MM.1S (cell line): Measurements from ENCODE around the gene BABAM1.

Experiments
- DNase-seq: peaks from one replicate; pipeline ENCODE4 v3.0.0-alpha.2; 2015
- H2AFZ ChIP-seq: fragments of 300-600 bp; sonication (generic); 2 replicates; pipeline ENCODE4 v1.6.0; 2016; ENCODE audit warnings: antibody characterized with exemption, low read length
- H3F3A ChIP-seq: fragments of 300-600 bp; sonication (generic); 2 replicates; pipeline ENCODE4 v1.6.1; 2016; ENCODE audit warnings: mild to moderate bottlenecking, antibody characterized with exemption, low read length, moderate library complexity, mixed read lengths; ENCODE audit not compliant: insufficient read depth
- H3K27ac ChIP-seq: fragments of 300-600 bp; sonication (generic); 2 replicates; pipeline ENCODE4 v1.5.1; 2016; ENCODE audit warnings: mild to moderate bottlenecking, low read length
- H3K27me3 ChIP-seq: fragments of 300-600 bp; sonication (generic); replicated peaks from 2 replicates; pipeline ENCODE4 v1.6.0; 2016; ENCODE audit warnings: low read length; ENCODE audit not compliant: insufficient read depth
- H3K36me3 ChIP-seq: fragments of 300-600 bp; sonication (generic); replicated peaks from 2 replicates; pipeline ENCODE4 v1.6.1; 2016; ENCODE audit warnings: mild to moderate bottlenecking, low read length, mixed read lengths; ENCODE audit not compliant: insufficient read depth
- H3K4me1 ChIP-seq: fragments of 300-600 bp; sonication (generic); 2 replicates; pipeline ENCODE4 v1.6.1; 2016; ENCODE audit warnings: low read length, mixed read lengths
- H3K4me2 ChIP-seq: fragments of 300-600 bp; sonication (generic); 2 replicates; pipeline ENCODE4 v1.6.0; 2016; ENCODE audit warnings: low read depth, low read length
- H3K4me3 ChIP-seq: fragments of 300-600 bp; sonication (generic); 2 replicates; pipeline ENCODE4 v1.5.1; 2016; ENCODE audit warnings: low read length, mixed read lengths
- H3K79me2 ChIP-seq: fragments of 300-600 bp; sonication (generic); 2 replicates; pipeline ENCODE4 v1.6.1; 2016; ENCODE audit warnings: mixed run types, low read length, mixed read lengths
- H3K9ac ChIP-seq: fragments of 300-600 bp; sonication (generic); 2 replicates; pipeline ENCODE4 v1.6.1; 2016; ENCODE audit warnings: low read length, mixed read lengths
- H3K9me2 ChIP-seq: fragments of 300-600 bp; sonication (generic); replicated peaks from 2 replicates; pipeline ENCODE4 v1.6.1; 2016; ENCODE audit warnings: mild to moderate bottlenecking, low read length, mixed read lengths; ENCODE audit not compliant: insufficient read depth
- H3K9me3 ChIP-seq: fragments of 300-600 bp; sonication (generic); replicated peaks from 2 replicates; pipeline ENCODE4 v1.6.1; 2016; ENCODE audit warnings: mild to moderate bottlenecking, low read length, mixed read lengths; ENCODE audit not compliant: insufficient read depth
- H4K20me1 ChIP-seq: fragments of 300-600 bp; sonication (generic); 2 replicates; pipeline ENCODE4 v1.6.1; 2016; ENCODE audit warnings: mild to moderate bottlenecking, low read length, moderate library complexity, mixed read lengths; ENCODE audit not compliant: insufficient read depth
- CTCF ChIP-seq: fragments of 300-600 bp; sonication (generic); IDR thresholded peaks from 2 replicates; pipeline ENCODE4 v1.5.1; 2016; ENCODE audit warnings: antibody characterized with exemption, low read length, mixed read lengths
- EZH2 ChIP-seq: fragments of 300-600 bp; sonication (generic); optimal IDR thresholded peaks from 2 replicates; pipeline ENCODE3; 2017; ENCODE audit warnings: low read depth, mild to moderate bottlenecking, antibody characterized with exemption, low read length, mixed read lengths
- EZH2phosphoT487 ChIP-seq: fragments of 300-600 bp; sonication (generic); IDR thresholded peaks from 2 replicates; pipeline ENCODE4 v1.6.1; 2018; ENCODE audit warnings: antibody characterized with exemption, low read length

BABAM1 gene

DNA sequence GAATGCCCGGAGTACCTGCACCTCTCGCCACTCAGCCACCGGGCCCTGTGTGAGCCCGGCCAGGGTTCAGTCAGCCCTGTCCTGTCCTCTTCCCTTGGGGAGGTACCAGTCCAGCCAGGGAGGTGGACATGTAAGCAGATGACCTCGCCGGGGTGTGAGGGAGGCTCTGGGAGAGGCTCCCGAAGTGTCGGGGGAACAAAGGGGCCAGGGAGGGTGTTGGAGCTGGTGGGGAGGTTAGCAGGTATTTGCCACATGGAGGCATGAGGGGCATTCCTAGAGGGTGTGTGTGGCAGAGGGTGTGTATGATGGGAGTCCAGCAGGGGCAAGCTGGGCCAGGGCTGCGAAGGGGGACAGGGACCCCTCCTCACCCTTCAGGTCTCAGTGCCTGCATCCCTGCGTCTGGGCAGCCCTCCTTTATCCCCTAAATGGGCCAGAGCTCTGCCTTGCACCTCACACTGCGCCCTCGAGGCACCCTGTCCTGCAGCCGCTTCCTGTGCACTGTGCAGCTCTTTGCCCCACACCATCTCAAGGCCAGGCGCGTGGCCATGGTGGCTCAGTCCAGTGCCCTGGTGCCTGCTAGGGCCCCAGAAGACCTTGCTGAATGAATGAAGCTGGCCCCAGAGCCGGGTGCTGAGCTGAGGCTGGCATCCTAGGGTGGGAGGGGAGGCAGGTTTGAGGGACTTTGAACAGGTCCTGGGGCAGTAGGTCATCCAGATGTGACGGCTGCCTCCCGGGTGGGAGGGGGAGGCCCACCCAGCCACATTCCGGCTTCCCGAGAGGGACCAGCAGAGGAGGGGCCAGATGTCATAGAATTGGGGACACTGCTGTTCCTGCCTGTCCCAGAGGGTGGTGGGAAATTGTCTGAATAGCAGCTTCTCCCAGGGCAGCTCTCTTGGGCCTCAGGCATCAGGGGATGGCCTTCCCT lies 45.2 kb downstream of the BABAM1 start:
- Histone ChIP-seq H3K9me2 (no peaks in the 10 kb centered on the region), H3K4me1 (peaks cover 7% of the 10 kb centered on the region; the same call in 1 of the 2 replicates), H2AFZ (no peak overlapping the region), H3K9ac (no peak overlapping the region), H3K36me3 (0 out of 2 replicates have a peak, but pooled peaks cover 4% of the 10 kb centered on the region), H3K9me3 (no peaks in the 10 kb centered on the region), H3K27ac (no peak overlapping the region), H3K79me2 (peaks cover 56% of the 10 kb centered on the region), H3K4me2 (no peak overlapping the region), H3K4me3 (no peak overlapping the region), H3K27me3 (no peaks in the 10 kb centered on the region), H3F3A (peaks cover 5% of the 10 kb centered on the region; the same call in 1 of the 2 replicates), H4K20me1 (no peaks in the 10 kb centered on the region)
- no peak for DNase-seq
- TF ChIP-seq EZH2 (no peak), EZH2phosphoT487 (no peak), CTCF (no peak)

DNA sequence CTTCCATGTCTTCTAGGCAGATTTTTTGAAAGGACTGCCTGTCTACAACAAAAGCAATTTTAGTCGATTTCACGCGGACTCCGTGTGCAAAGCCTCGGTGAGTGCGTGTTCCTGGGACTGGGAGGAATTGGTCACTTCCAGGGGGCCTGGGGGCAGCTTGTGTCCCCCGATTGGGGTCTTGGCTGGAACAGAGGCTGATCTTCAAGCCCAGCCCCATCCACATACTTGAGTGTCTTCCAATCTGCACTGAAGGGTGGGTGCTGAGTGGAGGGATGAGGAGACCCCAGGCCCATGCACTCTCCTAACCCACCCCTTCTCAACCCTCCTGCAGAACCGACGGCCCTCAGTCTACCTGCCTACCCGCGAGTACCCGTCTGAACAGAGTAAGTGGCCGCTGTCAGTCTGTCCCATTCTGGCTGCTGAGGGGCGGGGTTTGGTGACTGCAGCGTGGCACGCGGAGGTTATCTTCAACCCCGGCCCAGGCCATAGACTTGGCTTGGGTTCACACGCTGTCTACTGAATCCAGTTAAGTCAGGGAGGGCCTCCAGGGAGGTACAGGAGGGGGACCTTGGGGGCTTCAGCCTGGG lies 46.9 kb downstream of the BABAM1 start:
- Histone ChIP-seq H3K4me2 (no peak overlapping the region), H3F3A (no peaks in the 10 kb centered on the region), H3K4me3 (no peak overlapping the region), H3K79me2 (peaks cover 49% of the 10 kb centered on the region), H3K36me3 (0 out of 2 replicates have a peak, but pooled peaks cover 4% of the 10 kb centered on the region), H3K9me2 (no peaks in the 10 kb centered on the region), H3K27ac (no peak overlapping the region), H2AFZ (no peak overlapping the region), H3K4me1 (peaks cover 7% of the 10 kb centered on the region; the same call in 1 of the 2 replicates), H3K9ac (no peak overlapping the region), H3K9me3 (no peaks in the 10 kb centered on the region), H4K20me1 (no peaks in the 10 kb centered on the region), H3K27me3 (no peaks in the 10 kb centered on the region)
- no peak for DNase-seq
- TF ChIP-seq EZH2 (no peak), EZH2phosphoT487 (no peak), CTCF (no peak)

GRCh38 chr19:17318966-17319365 lies 51.7 kb downstream of the BABAM1 start:
- H3K36me3 ChIP-seq, result 0 out of 2 replicates have a peak, but pooled peaks cover 4% of the 10 kb centered on the region
- DNase-seq, result no peak
- no peak overlapping the region for H3K4me3 ChIP-seq
- no peak overlapping the region for H3K27ac ChIP-seq
- H2AFZ ChIP-seq, result no peak overlapping the region
- H3K27me3 ChIP-seq, result no peaks in the 10 kb centered on the region
- no peaks in the 10 kb centered on the region for H3K9me2 ChIP-seq
- no peak overlapping the region for H3K9ac ChIP-seq
- H3K4me2 ChIP-seq, result no peak overlapping the region
- TF ChIP-seq EZH2 (no peak), CTCF (no peak), EZH2phosphoT487 (no peak)
- H3F3A ChIP-seq, result no peaks in the 10 kb centered on the region
- H3K79me2 ChIP-seq, result peaks cover 7% of the 10 kb centered on the region
- H3K4me1 ChIP-seq, result no peaks in the 10 kb centered on the region
- no peaks in the 10 kb centered on the region for H4K20me1 ChIP-seq
- no peaks in the 10 kb centered on the region for H3K9me3 ChIP-seq
